Smooth muscle cell (in vitro differentiated cells): ENCODE results near the gene GAP43. TPM values are rescaled to one million over a fixed set of nuclear protein-coding genes. Genes with fewer than 3 reads are reported as not detected.
A peak's percentile ranks its signal among the peaks of the same experiment; 100 is the strongest.

ENCODE experiments used
- DNase-seq: peaks from one replicate; lab custom pipeline; 2025; ENCODE audit not compliant: unreplicated experiment; lab: John Stamatoyannopoulos, UW
- H2AFZ ChIP-seq: fragments of 200-600 bp; sonication (generic); 2 replicates; pipeline ENCODE4 v1.6.0; 2016; ENCODE audit warnings: antibody characterized with exemption, low read depth, mild to moderate bottlenecking
- H3F3A ChIP-seq: fragments of 200-600 bp; sonication (generic); 2 replicates; pipeline ENCODE4 v1.6.0; 2017; ENCODE audit warnings: antibody characterized with exemption, low read depth
- H3K27ac ChIP-seq: fragments of 200-600 bp; sonication (generic); 2 replicates; pipeline ENCODE4 v1.5.1; 2016; ENCODE audit warnings: low read depth, mild to moderate bottlenecking
- H3K27me3 ChIP-seq: fragments of 200-600 bp; sonication (generic); 2 replicates; pipeline ENCODE4 v1.6.1; 2016; ENCODE audit warnings: low read depth, mild to moderate bottlenecking
- H3K36me3 ChIP-seq: fragments of 200-600 bp; sonication (generic); 2 replicates; pipeline ENCODE4 v1.5.1; 2016; ENCODE audit warnings: low read depth
- H3K4me1 ChIP-seq: fragments of 200-600 bp; sonication (generic); 2 replicates; pipeline ENCODE4 v1.5.1; 2016; ENCODE audit warnings: low read depth
- H3K4me2 ChIP-seq: fragments of 200-600 bp; sonication (generic); 2 replicates; pipeline ENCODE4 v1.6.0; 2016; ENCODE audit warnings: mild to moderate bottlenecking
- H3K4me3 ChIP-seq: fragments of 200-600 bp; sonication (generic); 2 replicates; pipeline ENCODE4 v1.5.1; 2016; ENCODE audit warnings: mild to moderate bottlenecking
- H3K79me2 ChIP-seq: fragments of 200-600 bp; sonication (generic); 2 replicates; pipeline ENCODE4 v1.6.0; 2016; ENCODE audit warnings: low read depth, mild to moderate bottlenecking
- H3K9ac ChIP-seq: fragments of 200-600 bp; sonication (generic); 2 replicates; pipeline ENCODE4 v1.6.0; 2016; ENCODE audit warnings: low read depth
- H3K9me3 ChIP-seq: fragments of 200-600 bp; sonication (generic); replicated peaks from 2 replicates; pipeline ENCODE4 v1.5.1; 2016; ENCODE audit warnings: low read depth
- H4K20me1 ChIP-seq: fragments of 200-600 bp; sonication (generic); 2 replicates; pipeline ENCODE4 v1.6.0; 2016; ENCODE audit warnings: low read depth
- CTCF ChIP-seq: fragments of 200-600 bp; sonication (generic); IDR thresholded peaks from 2 replicates; pipeline ENCODE4 v1.5.1; 2017; ENCODE audit warnings: borderline replicate concordance, mild to moderate bottlenecking, antibody characterized with exemption; ENCODE audit not compliant: insufficient read depth, poor library complexity, severe bottlenecking
- WGBS: methylation state at CpG from one replicate; pipeline ENCODE4 v1.1.7; 2016; ENCODE audit warnings: low lambda C conversion rate; 5-methylcytosine and 5-hydroxymethylcytosine counted together
- polyA plus RNA-seq: library from polyadenylated mRNA; unstranded; fragments of >200 nt; fragmentation: Nextera tagmentation; extraction: Ambion mirVana; gene quantifications from 2 replicates; pipeline ENCODE4 v1.2.1, GENCODE V29; 2016
- total RNA-seq: library from RNA; depleted of rRNA; stranded (reverse); fragments of >200 nt; gene quantifications from 2 replicates; pipeline ENCODE4 v1.2.3, GENCODE V29; 2014

GAP43 gene
- total and polyA plus RNA-seq, 2 experiments from 2014 or later, result 5.3 to 11.7 TPM

- peaks cover 3% of the 10 kb centered on the region for H3K4me1 ChIP-seq
- DNase-seq, result no peak
- no peaks in the 10 kb centered on the region for H4K20me1 ChIP-seq
- no peak overlapping the region for H3K4me2 ChIP-seq
- no peaks in the 10 kb centered on the region for H3F3A ChIP-seq
- H3K9ac ChIP-seq, result no peak overlapping the region
- TF ChIP-seq CTCF, result no peak
- no peak overlapping the region for H2AFZ ChIP-seq
- H3K27ac ChIP-seq, result no peak overlapping the region
- H3K9me3 ChIP-seq, result no peaks in the 10 kb centered on the region
- no peaks in the 10 kb centered on the region for H3K36me3 ChIP-seq
- no peaks in the 10 kb centered on the region for H3K27me3 ChIP-seq
- no peak overlapping the region for H3K4me3 ChIP-seq
- H3K79me2 ChIP-seq, result no peaks in the 10 kb centered on the region
- WGBS, result 96% methylated on average over 4 of the region's 4 CpGs
These were observed 6.8 kb upstream of the GAP43 start for GRCh38 chr3:115616461-115616860.

- 88% methylated on average over 1 of the region's 1 CpG for WGBS
- Histone ChIP-seq H3K4me3 (no peak overlapping the region), H3K27me3 (no peaks in the 10 kb centered on the region), H3F3A (no peaks in the 10 kb centered on the region), H3K9me3 (no peaks in the 10 kb centered on the region), H2AFZ (no peak overlapping the region), H3K27ac (no peak overlapping the region), H3K4me2 (no peak overlapping the region), H3K9ac (no peak overlapping the region), H3K36me3 (no peaks in the 10 kb centered on the region), H3K4me1 (peaks cover 3% of the 10 kb centered on the region), H3K79me2 (no peaks in the 10 kb centered on the region), H4K20me1 (no peaks in the 10 kb centered on the region)
- no peak for TF ChIP-seq CTCF
- no peak for DNase-seq
These were observed 5.7 kb upstream of the GAP43 start for GRCh38 chr3:115617591-115617990.

GRCh38 chr3:115624029-115624741 is 875 bp downstream of the GAP43 start:
- under 1% methylated on average over 11 of the region's 11 CpGs for WGBS
- Histone ChIP-seq H2AFZ (peak overlapping the region; percentile 66), H3F3A (no peaks in the 10 kb centered on the region), H3K27ac (no peak overlapping the region), H3K9ac (no peak overlapping the region), H4K20me1 (no peaks in the 10 kb centered on the region), H3K4me2 (peak overlapping the region; percentile 84), H3K79me2 (no peaks in the 10 kb centered on the region), H3K36me3 (no peaks in the 10 kb centered on the region), H3K4me3 (peak overlapping the region; percentile 46), H3K4me1 (peaks cover 13% of the 10 kb centered on the region), H3K9me3 (no peaks in the 10 kb centered on the region), H3K27me3 (peaks cover 24% of the 10 kb centered on the region)
- DNase-seq, result no peak
- no peak for TF ChIP-seq CTCF

GRCh38 chr3:115624901-115625300 is 1.6 kb downstream of the GAP43 start:
- WGBS, result 18% methylated on average over 5 of the region's 5 CpGs
- no peak overlapping the region for H2AFZ ChIP-seq
- TF ChIP-seq CTCF, result no peak
- H3K4me3 ChIP-seq, result no peak overlapping the region
- no peak overlapping the region for H3K27ac ChIP-seq
- no peaks in the 10 kb centered on the region for H3K79me2 ChIP-seq
- peaks cover 24% of the 10 kb centered on the region for H3K27me3 ChIP-seq
- H3K36me3 ChIP-seq, result no peaks in the 10 kb centered on the region
- H4K20me1 ChIP-seq, result no peaks in the 10 kb centered on the region
- DNase-seq, result no peak
- peak overlapping the region; percentile 84 for H3K4me2 ChIP-seq
- H3K9me3 ChIP-seq, result no peaks in the 10 kb centered on the region
- H3K9ac ChIP-seq, result no peak overlapping the region
- H3K4me1 ChIP-seq, result peaks cover 13% of the 10 kb centered on the region
- no peaks in the 10 kb centered on the region for H3F3A ChIP-seq
